ENCODE measurements around the gene POLR2J. TPM values are rescaled to one million over a fixed set of nuclear protein-coding genes. Genes with fewer than 3 reads are reported as not detected.
A peak's percentile ranks its signal among the peaks of the same experiment; 100 is the strongest.

Gene POLR2J
- total and polyA plus RNA-seq, 4 donors, result 29.6 to 92.9 (median 63.0) TPM

- ATAC-seq (ENCODE audit: low FRiP score) (peak; percentile 30), DNase-seq (no peak)
- H3K9me3 ChIP-seq (ENCODE audit: control insufficient read depth, low read length), result no peaks in the 10 kb centered on the region
- no peak overlapping the region for H3K4me3 ChIP-seq (ENCODE audit: low read length in 2 of 2)
- intact Hi-C loops (cut with DNase I), result no loop called here
- WGBS, 2 donors, result 86 to 88% methylated on average over 16 of the region's 16 CpGs
- no peak overlapping the region for H3K27ac ChIP-seq (ENCODE audit: low read depth in 1 of 2, low read length in 2 of 2)
- H3K27me3 ChIP-seq (ENCODE audit: control insufficient read depth in 1 of 2, insufficient read depth in 2 of 2, low read length in 1 of 2), result no peaks in the 10 kb centered on the region
- H3K4me1 ChIP-seq (ENCODE audit: control insufficient read depth in 1 of 2, insufficient read depth in 2 of 2, low read length in 2 of 2), result no peaks in the 10 kb centered on the region
- peaks cover 0 to 2% of the 10 kb centered on the region in 2 donors for H3K36me3 ChIP-seq (ENCODE audit: control insufficient read depth in 1 of 2, insufficient read depth in 2 of 2, low read length in 1 of 2)
These were observed 52.3 kb downstream of the POLR2J start for GRCh38 chr7:102426268-102427018.

DNA sequence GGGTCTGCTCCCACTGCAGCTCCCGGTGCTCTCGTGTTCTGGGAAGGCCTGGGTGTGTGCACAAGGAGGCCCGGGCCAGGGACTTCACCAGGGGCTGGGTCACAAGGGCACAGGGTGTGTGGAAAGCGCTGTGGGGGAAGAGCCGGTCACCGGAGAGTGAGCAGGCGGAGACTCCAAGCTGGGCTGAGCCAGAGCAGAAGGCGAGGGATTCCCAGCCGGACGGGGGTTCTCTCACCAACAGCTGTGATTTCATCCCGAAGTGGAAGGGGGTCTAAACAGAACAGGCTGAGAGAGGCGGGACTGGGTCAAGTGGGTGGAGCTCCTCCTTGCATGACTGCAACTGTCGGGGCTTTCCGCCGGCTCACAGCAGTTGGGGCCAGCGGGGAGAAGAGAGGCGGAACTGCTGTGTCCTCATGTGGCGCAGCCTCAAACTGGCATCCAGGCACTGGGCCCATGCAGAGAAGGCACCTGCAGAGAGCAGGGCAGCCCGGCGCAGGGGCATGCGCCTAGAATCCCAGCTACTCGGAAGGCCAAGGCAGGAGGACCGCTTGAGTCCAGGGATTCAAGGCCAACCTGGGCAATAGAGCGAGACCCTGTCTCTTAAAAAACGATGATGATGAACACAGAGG, 53.0 kb downstream of the POLR2J start:
- Histone ChIP-seq H3K4me1 (ENCODE audit: control insufficient read depth in 1 of 2, insufficient read depth in 2 of 2, low read length in 2 of 2) (no peaks in the 10 kb centered on the region), H3K9me3 (ENCODE audit: control insufficient read depth, low read length) (no peaks in the 10 kb centered on the region), H3K27ac (ENCODE audit: low read depth in 1 of 2, low read length in 2 of 2) (no peak overlapping the region), H3K36me3 (ENCODE audit: control insufficient read depth in 1 of 2, insufficient read depth in 2 of 2, low read length in 1 of 2) (peaks cover 0 to 3% of the 10 kb centered on the region in 2 donors), H3K27me3 (ENCODE audit: control insufficient read depth in 1 of 2, insufficient read depth in 2 of 2, low read length in 1 of 2) (no peaks in the 10 kb centered on the region), H3K4me3 (ENCODE audit: low read length in 2 of 2) (no peak overlapping the region)
- DNase-seq (peak; percentile 82), ATAC-seq (ENCODE audit: low FRiP score) (peak; percentile 70)
- intact Hi-C loops (cut with DNase I), result no loop called here
- WGBS, 2 donors, result 73 to 79% methylated on average over 24 to 25 of the region's 25 CpGs

DNA sequence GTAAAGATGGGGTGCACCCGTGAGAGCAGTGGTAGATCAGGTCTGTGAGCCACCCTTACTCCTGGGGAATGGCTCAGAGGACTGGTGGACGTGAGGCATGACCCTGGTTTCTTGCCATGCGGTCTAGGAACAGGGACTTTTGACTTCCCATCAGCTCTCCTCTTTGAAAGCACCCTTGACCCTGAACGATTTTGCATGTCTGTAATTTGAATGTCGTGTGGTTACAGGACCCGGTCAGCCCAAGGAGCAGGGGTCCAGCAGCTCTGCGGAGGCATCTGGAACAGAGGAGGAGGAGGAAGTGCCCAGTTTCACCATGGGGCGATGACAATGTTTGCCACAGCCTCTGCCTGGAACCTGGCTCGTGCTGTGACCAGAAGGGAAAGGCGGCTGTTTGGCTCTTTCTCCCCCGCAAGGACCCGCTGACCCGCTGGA, 53.9 kb downstream of the POLR2J start:
- no peak for ATAC-seq (ENCODE audit: low FRiP score)
- whole genome bisulfite sequencing, 2 donors, result 79 to 85% methylated on average over 13 of the region's 13 CpGs
- no peaks in the 10 kb centered on the region for H3K27me3 ChIP-seq (ENCODE audit: control insufficient read depth in 1 of 2, insufficient read depth in 2 of 2, low read length in 1 of 2)

GRCh38 chr7:102424129-102424551, 54.6 kb downstream of the POLR2J start:
- Histone ChIP-seq H3K36me3 (ENCODE audit: control insufficient read depth in 1 of 2, insufficient read depth in 2 of 2, low read length in 1 of 2) (peaks cover 0 to 4% of the 10 kb centered on the region in 2 donors), H3K4me3 (ENCODE audit: low read length in 2 of 2) (no peak overlapping the region), H3K4me1 (ENCODE audit: control insufficient read depth in 1 of 2, insufficient read depth in 2 of 2, low read length in 2 of 2) (no peaks in the 10 kb centered on the region), H3K27ac (ENCODE audit: low read depth in 1 of 2, low read length in 2 of 2) (no peak overlapping the region), H3K27me3 (ENCODE audit: control insufficient read depth in 1 of 2, insufficient read depth in 2 of 2, low read length in 1 of 2) (no peaks in the 10 kb centered on the region), H3K9me3 (ENCODE audit: control insufficient read depth, low read length) (no peaks in the 10 kb centered on the region)
- intact Hi-C loops (cut with DNase I), result no loop called here
- ATAC-seq (ENCODE audit: low FRiP score) (no peak), DNase-seq (peak in 1 of 2 donors; percentile 46)
- 68 to 71% methylated on average over 12 of the region's 12 CpGs for WGBS, 2 donors

More for the DNA sequence above, 53.9 kb downstream of the POLR2J start:
- Histone ChIP-seq H3K9me3 (ENCODE audit: control insufficient read depth, low read length) (no peaks in the 10 kb centered on the region), H3K27ac (ENCODE audit: low read depth in 1 of 2, low read length in 2 of 2) (no peak overlapping the region), H3K4me3 (ENCODE audit: low read length in 2 of 2) (no peak overlapping the region), H3K36me3 (ENCODE audit: control insufficient read depth in 1 of 2, insufficient read depth in 2 of 2, low read length in 1 of 2) (peaks cover 0 to 4% of the 10 kb centered on the region in 2 donors), H3K4me1 (ENCODE audit: control insufficient read depth in 1 of 2, insufficient read depth in 2 of 2, low read length in 2 of 2) (no peaks in the 10 kb centered on the region)
- peak in 1 of 2 donors; percentile 57 for DNase-seq
- intact Hi-C loops (cut with DNase I), result no loop called here

Small RNAs within 50 kb of the gene (microRNA-seq; reads per million reads assigned to microRNA genes)
- gene MIR4467 (0 reads per million in 2 donors), gene MIR5090 (0 to 3.6 reads per million in 2 donors)

Other genes starting within 250 kb of the POLR2J start
- 10 to 100 TPM in 1 of 2 donors, 1 to 10 TPM in 1; 5.5 to 15.6 TPM for gene SH2B2, start 192.1 kb downstream of the POLR2J start, total RNA-seq
- gene SH2B2, start 192.1 kb downstream of the POLR2J start, polyA plus RNA-seq, result 1 to 10 TPM in 1 of 2 donors, under 1 TPM in 1; 0.50 to 2.4 TPM
- not detected for gene SPDYE6, start 122.5 kb downstream of the POLR2J start, total RNA-seq
- gene SPDYE6, start 122.5 kb downstream of the POLR2J start, polyA plus RNA-seq, result under 1 TPM in 1 of 2 donors, not detected in 1; 0.31 TPM
- gene PRKRIP1, start 82.6 kb downstream of the POLR2J start, total RNA-seq, result 10 to 100 TPM; 19.0 to 26.0 TPM
- 10 to 100 TPM; 14.9 to 66.5 TPM for gene PRKRIP1, start 82.6 kb downstream of the POLR2J start, polyA plus RNA-seq
- 10 to 100 TPM; 17.8 to 25.5 TPM for gene ORAI2, start 45.3 kb downstream of the POLR2J start, total RNA-seq
- gene ORAI2, start 45.3 kb downstream of the POLR2J start, polyA plus RNA-seq, result 1 to 10 TPM; 3.1 to 7.4 TPM
- 1 to 10 TPM; 6.1 to 8.7 TPM for gene ALKBH4, start 14.1 kb downstream of the POLR2J start, total RNA-seq
- gene ALKBH4, start 14.1 kb downstream of the POLR2J start, polyA plus RNA-seq, result 10 to 100 TPM in 1 of 2 donors, 1 to 10 TPM in 1; 9.1 to 10.2 TPM
- gene LRWD1, start 13.9 kb downstream of the POLR2J start, total RNA-seq, result 1 to 10 TPM; 8.6 to 9.4 TPM
- gene LRWD1, start 13.9 kb downstream of the POLR2J start, polyA plus RNA-seq, result 10 to 100 TPM; 13.4 to 16.5 TPM
- gene RASA4B, start 38.9 kb upstream of the POLR2J start, total RNA-seq, result 10 to 100 TPM; 44.1 to 81.9 TPM
- 10 to 100 TPM; 14.4 to 50.9 TPM for gene RASA4B, start 38.9 kb upstream of the POLR2J start, polyA plus RNA-seq
- 10 to 100 TPM; 19.5 to 41.7 TPM for gene UPK3BL2, start 64.8 kb upstream of the POLR2J start, total RNA-seq
- gene UPK3BL2, start 64.8 kb upstream of the POLR2J start, polyA plus RNA-seq, result 10 to 100 TPM in 1 of 2 donors, 1 to 10 TPM in 1; 4.0 to 27.5 TPM
- not detected for gene SPDYE2, start 72.3 kb upstream of the POLR2J start, total RNA-seq
- not detected for gene SPDYE2, start 72.3 kb upstream of the POLR2J start, polyA plus RNA-seq
- 10 to 100 TPM; 27.5 to 69.9 TPM for gene POLR2J3, start 93.7 kb upstream of the POLR2J start, total RNA-seq
- gene POLR2J3, start 93.7 kb upstream of the POLR2J start, polyA plus RNA-seq, result 10 to 100 TPM; 35.4 to 64.7 TPM
- gene RASA4, start 137.8 kb upstream of the POLR2J start, total RNA-seq, result 100 to 1,000 TPM; 133 to 354 TPM
- 10 to 100 TPM; 19.2 to 62.0 TPM for gene RASA4, start 137.8 kb upstream of the POLR2J start, polyA plus RNA-seq
- 10 to 100 TPM in 1 of 2 donors, 1 to 10 TPM in 1; 7.5 to 28.4 TPM for gene UPK3BL1, start 163.9 kb upstream of the POLR2J start, total RNA-seq
- gene UPK3BL1, start 163.9 kb upstream of the POLR2J start, polyA plus RNA-seq, result 100 to 1,000 TPM in 1 of 2 donors, 10 to 100 TPM in 1; 21.0 to 142 TPM
- gene SPDYE2B, start 171.4 kb upstream of the POLR2J start, total RNA-seq, result not detected
- not detected for gene SPDYE2B, start 171.4 kb upstream of the POLR2J start, polyA plus RNA-seq
- 10 to 100 TPM in 1 of 2 donors, 1 to 10 TPM in 1; 10.0 to 22.1 TPM for gene POLR2J2, start 192.7 kb upstream of the POLR2J start, total RNA-seq
- gene POLR2J2, start 192.7 kb upstream of the POLR2J start, polyA plus RNA-seq, result 1 to 10 TPM in 1 of 2 donors, not detected in 1; 4.4 TPM

Data from aorta (tissue), 5 donors.